Measurements from ENCODE around the gene ZNF487.

The ZNF487 gene

GRCh38 chr10:43409385-43410109 lies 27.4 kb upstream of the ZNF487 start (continued):
- 0 out of 2 replicates have a peak, but pooled peaks have one; percentile 4 for TF ChIP-seq ZBTB1 (tag by site-specific recombination; IDR thresholded peaks at IDR 0.05)
- TF ChIP-seq ZFP37 (tag by site-specific recombination; IDR thresholded peaks at IDR 0.05): 0 out of 2 replicates have a peak, but pooled peaks have one; percentile 3
- TF ChIP-seq PBX3 (CRISPR knock-in tag; IDR thresholded peaks at IDR 0.05): 0 out of 2 replicates have a peak, but pooled peaks have one; percentile 29
- no peak for TF ChIP-seq ZNF792 (tag by site-specific recombination; IDR thresholded peaks at IDR 0.05)
- 0 out of 2 replicates have a peak, but pooled peaks have one; percentile 16 for TF ChIP-seq ZNF133 (tag by site-specific recombination; IDR thresholded peaks at IDR 0.05)
- TF ChIP-seq ZNF610 (tag by site-specific recombination; IDR thresholded peaks at IDR 0.05; ENCODE audit: borderline replicate concordance): peak; percentile 58; the same call in 1 of the 2 replicates
- no peak for TF ChIP-seq ZNF23 (tag by site-specific recombination; IDR thresholded peaks at IDR 0.05; ENCODE audit: borderline replicate concordance)
- peak; percentile 50; the same call in 1 of the 2 replicates for TF ChIP-seq ZNF366 (tag by site-specific recombination; conservative IDR thresholded peaks at IDR 0.05)
- TF ChIP-seq ZNF19 (tag by site-specific recombination; IDR thresholded peaks at IDR 0.05; ENCODE audit: low read depth): no peak
- TF ChIP-seq ZNF837 (tag by site-specific recombination; IDR thresholded peaks at IDR 0.05): no peak
- TF ChIP-seq ZNF398 (tag by site-specific recombination; IDR thresholded peaks at IDR 0.05): peak; percentile 87
- no peak for TF ChIP-seq KLF7 (tag by site-specific recombination; IDR thresholded peaks at IDR 0.05; ENCODE audit: borderline replicate concordance)

DNA sequence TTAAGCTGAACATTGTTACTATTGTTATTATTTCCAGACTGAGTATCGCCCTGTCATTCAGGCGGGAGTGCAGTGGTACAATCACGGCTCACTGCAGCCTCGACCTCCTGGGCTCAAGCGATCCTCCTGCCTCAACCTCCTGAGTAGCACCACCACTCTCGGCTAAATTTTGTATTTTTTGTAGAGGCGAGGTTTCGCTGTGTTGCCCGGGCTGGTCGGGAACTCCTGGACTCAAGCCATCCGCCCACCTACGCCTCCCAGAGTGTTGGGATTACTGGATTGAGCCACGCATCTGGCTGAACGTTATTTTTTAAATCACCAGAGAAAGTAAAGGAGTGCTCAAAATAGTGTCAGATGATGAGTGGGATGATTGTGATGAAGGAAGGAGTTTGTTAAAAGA lies 26.6 kb upstream of the ZNF487 start:
- Histone ChIP-seq H3K9me3 (ENCODE audit: control insufficient read depth, insufficient read depth, low read depth, low read length) (no peaks in the 10 kb centered on the region), H3K4me3 (ENCODE audit: low read depth, low read length) (no peak overlapping the region), H3K4me1 (ENCODE audit: control insufficient read depth, insufficient read depth, low read length) (0 out of 2 replicates have a peak, but pooled peaks cover 3% of the 10 kb centered on the region), H3K36me3 (ENCODE audit: control insufficient read depth in 2 of 2, insufficient read depth in 1 of 2, low read length in 2 of 2) (no peaks in the 10 kb centered on the region), H3K27ac (ENCODE audit: extremely low read depth, low read depth, low read length) (no peak overlapping the region)
- ChIA-PET POLR2A (interaction anchor here (1.7 kb wide), 1 partner anchor 27 kb away, joined by 6 read pairs; the partner anchor contains the start of gene ZNF487), CTCF (interaction anchor here (1.4 kb wide), 1 partner anchor 10 kb away, joined by 5 read pairs; no protein-coding TSS in a partner anchor)
- TF ChIP-seq ZNF398 (tag by site-specific recombination; IDR thresholded peaks at IDR 0.05): no peak
- TF ChIP-seq, protein P1, sequence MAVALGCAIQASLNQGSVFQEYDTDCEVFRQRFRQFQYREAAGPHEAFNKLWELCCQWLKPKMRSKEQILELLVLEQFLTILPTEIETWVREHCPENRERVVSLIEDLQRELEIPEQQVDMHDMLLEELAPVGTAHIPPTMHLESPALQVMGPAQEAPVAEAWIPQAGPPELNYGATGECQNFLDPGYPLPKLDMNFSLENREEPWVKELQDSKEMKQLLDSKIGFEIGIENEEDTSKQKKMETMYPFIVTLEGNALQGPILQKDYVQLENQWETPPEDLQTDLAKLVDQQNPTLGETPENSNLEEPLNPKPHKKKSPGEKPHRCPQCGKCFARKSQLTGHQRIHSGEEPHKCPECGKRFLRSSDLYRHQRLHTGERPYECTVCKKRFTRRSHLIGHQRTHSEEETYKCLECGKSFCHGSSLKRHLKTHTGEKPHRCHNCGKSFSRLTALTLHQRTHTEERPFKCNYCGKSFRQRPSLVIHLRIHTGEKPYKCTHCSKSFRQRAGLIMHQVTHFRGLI (tag by site-specific recombination; IDR thresholded peaks at IDR 0.05): no peak
- no peak for TF ChIP-seq TSHZ1 (tag by site-specific recombination; IDR thresholded peaks at IDR 0.05; ENCODE audit: borderline replicate concordance)

All from HEK293 (cell line).